Thoracic aorta (tissue), 2 donors: ENCODE results near the gene TRAF1. TPM values are rescaled to one million over a fixed set of nuclear protein-coding genes. Genes with fewer than 3 reads are reported as not detected.

ENCODE experiments used
- ATAC-seq: fragments of 150-250 bp; one replicate; pipeline ENCODE4 v1.8.0; 2017; ENCODE audit warnings: low read depth; ENCODE audit not compliant: insufficient number of reproducible peaks, low FRiP score
- DNase-seq: peaks from one replicate; pipeline ENCODE4 v3.0.0-alpha.2; 2020; ENCODE audit warnings: low spot score
- H3K27ac ChIP-seq, 2 donors: fragments of 200-600 bp; sonication (generic); 1 replicate in 1 of 2; 2 replicates in 1 of 2; pipeline ENCODE4 v1.5.1; 2016; ENCODE audit warnings: mild to moderate bottlenecking in 2 of 2, moderate library complexity in 2 of 2
- H3K27me3 ChIP-seq: fragments of 200-600 bp; sonication (generic); replicated peaks from 2 replicates; pipeline ENCODE4 v1.6.0; 2016; ENCODE audit warnings: mild to moderate bottlenecking; ENCODE audit not compliant: insufficient read depth
- H3K36me3 ChIP-seq: fragments of 200-600 bp; sonication (generic); one replicate; pipeline ENCODE4 v1.5.1; 2016
- H3K4me1 ChIP-seq, 2 donors: fragments of 200-600 bp; sonication (generic); 1 replicate in 1 of 2; 2 replicates in 1 of 2; pipeline versions ENCODE4 v1.5.1 to v1.6.0; 2016; ENCODE audit warnings: low read depth in 2 of 2, mild to moderate bottlenecking in 1 of 2; ENCODE audit not compliant: control insufficient read depth in 1 of 2
- H3K4me3 ChIP-seq: fragments of 200-600 bp; sonication (generic); 2 replicates; pipeline ENCODE4 v1.5.1; 2016; ENCODE audit warnings: mild to moderate bottlenecking
- H3K9me3 ChIP-seq: fragments of 200-600 bp; sonication (generic); 2 replicates; pipeline ENCODE4 v1.5.1; 2016
- CTCF ChIP-seq: fragments of 200-600 bp; sonication (generic); IDR thresholded peaks from one replicate; pipeline ENCODE4 v1.5.1; 2019; ENCODE audit warnings: antibody characterized with exemption
- total RNA-seq, 2 donors: library from RNA; depleted of rRNA; stranded (reverse); fragments of >200 nt; gene quantifications; one replicate each; pipeline versions ENCODE4 v1.1.0 to v1.2.3, GENCODE V29; 2016

The TRAF1 gene
- total RNA-seq, 2 donors from 2014 or later = 36.4 to 52.5 TPM

- no peak for ATAC-seq
- H3K27me3 ChIP-seq = no peaks in the 10 kb centered on the region
- peaks cover 17 to 77% of the 10 kb centered on the region in 2 donors for H3K4me1 ChIP-seq
- peak overlapping the region; percentile 89 to 91 for H3K27ac ChIP-seq
- H3K4me3 ChIP-seq = no peak overlapping the region
- H3K9me3 ChIP-seq = no peaks in the 10 kb centered on the region
- TF ChIP-seq CTCF = no peak
- DNase-seq = no peak
- no peaks in the 10 kb centered on the region for H3K36me3 ChIP-seq
Observed at GRCh38 chr9:120892748-120893610, 33.6 kb downstream of the TRAF1 start.

- H3K36me3 ChIP-seq = no peaks in the 10 kb centered on the region
- no peak overlapping the region for H3K4me3 ChIP-seq
- no peaks in the 10 kb centered on the region for H3K9me3 ChIP-seq
- peaks cover 10 to 69% of the 10 kb centered on the region in 2 donors for H3K4me1 ChIP-seq
- no peak for TF ChIP-seq CTCF
- ATAC-seq (no peak), DNase-seq (no peak)
- H3K27ac ChIP-seq = peak overlapping the region; percentile 89 to 91
- no peaks in the 10 kb centered on the region for H3K27me3 ChIP-seq
Observed at GRCh38 chr9:120891884-120892747, 34.5 kb downstream of the TRAF1 start.

DNA sequence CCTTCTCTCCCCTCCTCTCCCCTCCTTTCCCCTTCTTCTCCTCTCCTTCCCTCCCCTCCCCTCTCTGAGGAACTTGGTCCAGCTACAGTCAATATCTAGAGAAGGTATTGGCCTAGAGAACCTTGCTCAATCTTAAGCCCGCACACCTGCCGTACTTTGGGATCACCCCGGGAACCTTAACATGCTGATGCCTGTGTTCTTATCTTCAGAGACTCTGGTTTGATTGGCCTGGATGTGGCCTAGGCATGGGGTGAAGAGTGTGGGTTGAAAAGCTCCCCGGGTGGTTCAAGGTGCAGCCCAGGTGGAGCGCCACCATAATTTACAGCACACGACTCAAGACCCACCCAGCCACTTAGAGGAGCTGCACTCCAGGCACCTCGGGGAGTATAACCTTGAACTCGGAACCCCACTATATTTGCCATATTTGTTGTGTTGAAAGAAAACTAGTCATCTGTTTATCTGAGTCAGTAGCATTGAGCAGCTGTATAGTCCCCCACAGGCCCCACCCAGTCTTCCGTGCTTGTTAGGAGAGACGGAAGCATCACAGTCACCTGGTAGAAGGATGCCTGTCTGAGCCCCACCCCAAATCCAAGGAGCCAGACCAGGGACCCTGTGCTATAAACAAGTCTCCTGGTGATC is 35.2 kb downstream of the TRAF1 start:
- no peak for ATAC-seq

DNA sequence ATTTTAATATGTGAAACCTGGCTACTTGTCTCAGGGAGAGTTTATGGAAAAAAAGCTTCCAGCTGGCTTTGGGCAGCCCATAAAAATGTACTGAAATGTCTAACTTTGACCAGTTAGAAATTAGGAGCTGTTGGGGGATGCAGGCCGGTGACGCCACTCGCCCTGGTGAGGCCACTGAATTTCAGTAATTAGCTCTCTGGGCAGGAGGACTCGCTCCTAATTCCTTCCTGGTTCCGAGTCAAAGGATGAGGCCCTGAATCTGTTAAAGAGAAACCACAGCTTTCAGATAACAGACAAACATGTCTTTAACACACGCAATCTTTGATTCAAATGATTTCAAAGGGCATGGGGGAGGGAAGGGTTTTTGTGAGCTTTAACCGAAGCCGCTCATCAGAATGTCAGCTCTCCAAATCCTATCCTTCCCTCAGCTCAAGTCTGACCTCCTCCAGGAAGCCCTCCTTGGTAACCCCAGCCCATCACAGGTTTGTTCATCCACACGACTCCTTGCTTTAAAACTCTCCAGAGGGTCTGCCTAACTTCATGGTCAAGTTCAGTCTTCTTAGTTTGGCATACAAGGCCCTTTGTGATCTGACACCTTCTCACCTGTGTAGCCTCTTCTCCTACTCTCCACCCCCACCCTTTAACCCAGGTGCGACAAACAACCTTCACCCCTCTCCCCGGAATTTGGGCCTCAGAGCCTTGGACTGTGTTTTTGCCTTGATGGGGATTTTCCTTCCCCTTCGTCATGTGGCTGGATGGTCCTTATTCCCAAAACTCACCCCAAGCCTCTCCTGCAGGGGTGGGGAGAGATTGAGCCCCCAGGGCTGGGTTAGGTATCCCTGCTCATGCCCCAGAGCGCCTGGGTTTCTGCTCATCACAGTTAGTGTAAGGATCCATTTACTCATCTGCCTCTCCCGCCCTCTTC is 36.0 kb downstream of the TRAF1 start:
- no peaks in the 10 kb centered on the region for H3K27me3 ChIP-seq
- no peaks in the 10 kb centered on the region for H3K9me3 ChIP-seq
- no peak for TF ChIP-seq CTCF
- peak overlapping the region; percentile 89 to 91 for H3K27ac ChIP-seq
- peaks cover 5 to 58% of the 10 kb centered on the region in 2 donors for H3K4me1 ChIP-seq
- no peak for ATAC-seq
- H3K4me3 ChIP-seq = no peak overlapping the region
- no peak for DNase-seq
- no peaks in the 10 kb centered on the region for H3K36me3 ChIP-seq

More for the DNA sequence above, 35.2 kb downstream of the TRAF1 start:
- Histone ChIP-seq H3K36me3 (no peaks in the 10 kb centered on the region), H3K27me3 (no peaks in the 10 kb centered on the region), H3K27ac (peak overlapping the region; percentile 89 to 91), H3K9me3 (no peaks in the 10 kb centered on the region), H3K4me1 (peaks cover 5 to 62% of the 10 kb centered on the region in 2 donors), H3K4me3 (no peak overlapping the region)
- TF ChIP-seq CTCF = no peak
- no peak for DNase-seq
